SK-N-MC (cell line): ENCODE measurements around the gene TIMM44.

Source experiments
- EZH2 ChIP-seq: fragments of 200-600 bp; sonication (generic); IDR thresholded peaks from one replicate; pipeline ENCODE4 v1.6.1; 2017; ENCODE audit warnings: antibody characterized with exemption
- POLR2AphosphoS5 ChIP-seq: IDR thresholded peaks from 2 replicates; pipeline ENCODE4 v1.6.1; 2012; ENCODE audit warnings: mild to moderate bottlenecking, low read depth, low read length, borderline replicate concordance

- TF ChIP-seq POLR2AphosphoS5 (no peak; the same call in 1 of the 2 replicates), EZH2 (no peak)
Measured at GRCh38 chr19:7922836-7923195, 20.6 kb downstream of the TIMM44 start.
